ENCODE data around the gene TMEM53.
A peak's percentile ranks its signal among the peaks of the same experiment; 100 is the strongest.

TMEM53 gene

GRCh38 chr1:44672254-44672955 is 1.9 kb downstream of the TMEM53 start:
- no peak for DNase-seq

GRCh38 chr1:44670751-44671640 is 3.3 kb downstream of the TMEM53 start:
- DNase-seq: no peak

GRCh38 chr1:44666719-44667118 is 7.6 kb downstream of the TMEM53 start:
- peak; percentile 6 for DNase-seq

GRCh38 chr1:44664730-44665370 is 9.4 kb downstream of the TMEM53 start:
- peak; percentile 76 for DNase-seq

GRCh38 chr1:44663417-44663816 is 10.9 kb downstream of the TMEM53 start:
- no peak for DNase-seq

GRCh38 chr1:44662683-44663030 is 11.6 kb downstream of the TMEM53 start:
- no peak for DNase-seq

- DNase-seq: no peak
Observed at GRCh38 chr1:44661781-44662682, 12.2 kb downstream of the TMEM53 start.

- DNase-seq: no peak
Observed at GRCh38 chr1:44660176-44660575, 14.1 kb downstream of the TMEM53 start.

- DNase-seq: no peak
Observed at GRCh38 chr1:44659566-44659965, 14.7 kb downstream of the TMEM53 start.

- no peak for DNase-seq
Observed at GRCh38 chr1:44655609-44656008, 18.7 kb downstream of the TMEM53 start.

GRCh38 chr1:44654621-44655187 is 19.6 kb downstream of the TMEM53 start:
- no peak for DNase-seq

- no peak for DNase-seq
Observed at GRCh38 chr1:44653107-44653964, 20.9 kb downstream of the TMEM53 start.

GRCh38 chr1:44652445-44653106 is 21.7 kb downstream of the TMEM53 start:
- peak; percentile 93 for DNase-seq

GRCh38 chr1:44651069-44651468 is 23.2 kb downstream of the TMEM53 start:
- no peak for DNase-seq

GRCh38 chr1:44650159-44650831 is 24.0 kb downstream of the TMEM53 start:
- no peak for DNase-seq

GRCh38 chr1:44649788-44650158 is 24.5 kb downstream of the TMEM53 start:
- no peak for DNase-seq

GRCh38 chr1:44648529-44649250 is 25.6 kb downstream of the TMEM53 start:
- no peak for DNase-seq

GRCh38 chr1:44647896-44648295 is 26.4 kb downstream of the TMEM53 start:
- no peak for DNase-seq
